Peyer's patch (tissue), 4 donors: ENCODE results near the gene VGLL2. TPM values are rescaled to one million over a fixed set of nuclear protein-coding genes. Genes with fewer than 3 reads are reported as not detected.
"Not testable (repeated sequence)": the region's sequence is repeated elsewhere in the genome, so short reads cannot be mapped to it uniquely, and the experiment has no call there.

Experiments used
- DNase-seq, 3 donors: peaks; one replicate each; pipeline ENCODE4 v3.0.0-alpha.2; 2017 to 2019
- H3K27ac ChIP-seq, 4 donors: fragments of 200-600 bp; sonication (generic); one replicate each; pipeline ENCODE4 v1.5.1; 2016 to 2019
- H3K27me3 ChIP-seq, 2 donors: fragments of 200-600 bp; sonication (generic); one replicate each; pipeline ENCODE4 v1.5.1; 2019
- H3K36me3 ChIP-seq, 3 donors: fragments of 200-600 bp; sonication (generic); one replicate each; pipeline ENCODE4 v1.5.1; 2016 to 2019
- H3K4me1 ChIP-seq, 4 donors: fragments of 200-600 bp; sonication (generic); one replicate each; pipeline ENCODE4 v1.5.1; 2016 to 2019
- H3K4me3 ChIP-seq, 4 donors: fragments of 200-600 bp; sonication (generic); 1 replicate in 3 of 4; 2 replicates in 1 of 4; pipeline ENCODE4 v1.5.1; 2016 to 2019; ENCODE audit warnings: mild to moderate bottlenecking in 1 of 4
- H3K9me3 ChIP-seq, 4 donors: fragments of 200-600 bp; sonication (generic); one replicate each; pipeline ENCODE4 v1.5.1; 2016 to 2019; ENCODE audit warnings: mild to moderate bottlenecking in 1 of 4
- CTCF ChIP-seq, 6 experiments: fragments of 450-650 bp in 4 of 6; fragments of 200-600 bp in 2 of 6; sonication (generic) in 1 of 6; IDR thresholded peaks; one replicate each; pipeline ENCODE4 v1.5.1; 2017 to 2019; ENCODE audit warnings: antibody characterized with exemption in 6 of 6, mild to moderate bottlenecking in 3 of 6, moderate library complexity in 1 of 6
- POLR2A ChIP-seq, 2 donors: fragments of 450-650 bp; IDR thresholded peaks; one replicate each; pipeline ENCODE4 v1.5.1; 2017; ENCODE audit warnings: antibody characterized with exemption in 2 of 2, mild to moderate bottlenecking in 2 of 2, moderate library complexity in 2 of 2
- total RNA-seq, 4 donors: library from RNA; depleted of rRNA; stranded (reverse); fragments of >200 nt; gene quantifications; one replicate each; pipeline ENCODE4 v1.1.0, GENCODE V29; 2016

Gene VGLL2
- total RNA-seq, 4 donors from 2014 or later, result not detected

- Histone ChIP-seq H3K36me3 (no peaks in the 10 kb centered on the region), H3K4me1 (no peaks in the 10 kb centered on the region), H3K27me3 (no peaks in the 10 kb centered on the region), H3K9me3 (no peaks in the 10 kb centered on the region), H3K27ac (no peak overlapping the region), H3K4me3 (no peak overlapping the region)
- TF ChIP-seq POLR2A (IDR thresholded peaks at IDR 0.05) (no peak), CTCF (IDR thresholded peaks at IDR 0.05) (no peak)
- no peak for DNase-seq
Measured at GRCh38 chr6:117229870-117230269, 35.5 kb upstream of the VGLL2 start.

GRCh38 chr6:117231466-117231865 lies 33.9 kb upstream of the VGLL2 start:
- no peak for DNase-seq
- TF ChIP-seq POLR2A (IDR thresholded peaks at IDR 0.05), result no peak
- TF ChIP-seq CTCF (IDR thresholded peaks at IDR 0.05), result no peak
- Histone ChIP-seq H3K4me3 (no peak overlapping the region), H3K27ac (no peak overlapping the region), H3K27me3 (no peaks in the 10 kb centered on the region), H3K4me1 (no peaks in the 10 kb centered on the region), H3K9me3 (no peaks in the 10 kb centered on the region), H3K36me3 (no peaks in the 10 kb centered on the region)

GRCh38 chr6:117232196-117232595 lies 33.2 kb upstream of the VGLL2 start:
- no peak for TF ChIP-seq POLR2A (IDR thresholded peaks at IDR 0.05)
- Histone ChIP-seq H3K27ac (no peak overlapping the region), H3K27me3 (no peaks in the 10 kb centered on the region), H3K36me3 (no peaks in the 10 kb centered on the region), H3K9me3 (no peaks in the 10 kb centered on the region), H3K4me1 (no peaks in the 10 kb centered on the region), H3K4me3 (no peak overlapping the region)
- no peak for DNase-seq

GRCh38 chr6:117233145-117233544 lies 32.2 kb upstream of the VGLL2 start:
- Histone ChIP-seq H3K9me3 (no peaks in the 10 kb centered on the region), H3K4me1 (no peaks in the 10 kb centered on the region), H3K4me3 (no peak overlapping the region), H3K27me3 (no peaks in the 10 kb centered on the region), H3K27ac (no peak overlapping the region), H3K36me3 (no peaks in the 10 kb centered on the region)
- DNase-seq, result no peak
- TF ChIP-seq CTCF (IDR thresholded peaks at IDR 0.05) (no peak), POLR2A (IDR thresholded peaks at IDR 0.05) (no peak)

- Histone ChIP-seq H3K27me3 (no peaks in the 10 kb centered on the region), H3K4me1 (no peaks in the 10 kb centered on the region), H3K36me3 (no peaks in the 10 kb centered on the region), H3K9me3 (no peaks in the 10 kb centered on the region), H3K4me3 (no peak overlapping the region), H3K27ac (no peak overlapping the region)
- DNase-seq, result no peak
- no peak for TF ChIP-seq POLR2A (IDR thresholded peaks at IDR 0.05)
- TF ChIP-seq CTCF (IDR thresholded peaks at IDR 0.05), result no peak
Measured at GRCh38 chr6:117237561-117237960, 27.8 kb upstream of the VGLL2 start.

- H3K27me3 ChIP-seq, DNase-seq, H3K36me3 ChIP-seq, H3K4me1 ChIP-seq, H3K4me3 ChIP-seq, H3K27ac ChIP-seq, H3K9me3 ChIP-seq: not testable (repeated sequence)
Measured at GRCh38 chr6:117244571-117244970, 20.8 kb upstream of the VGLL2 start.

- not testable (repeated sequence) for H3K9me3 ChIP-seq, DNase-seq, H3K27me3 ChIP-seq, H3K36me3 ChIP-seq, H3K4me3 ChIP-seq, H3K27ac ChIP-seq, H3K4me1 ChIP-seq
Measured at GRCh38 chr6:117244979-117245378, 20.4 kb upstream of the VGLL2 start.
